ENCODE results near the gene DHH.

DNA sequence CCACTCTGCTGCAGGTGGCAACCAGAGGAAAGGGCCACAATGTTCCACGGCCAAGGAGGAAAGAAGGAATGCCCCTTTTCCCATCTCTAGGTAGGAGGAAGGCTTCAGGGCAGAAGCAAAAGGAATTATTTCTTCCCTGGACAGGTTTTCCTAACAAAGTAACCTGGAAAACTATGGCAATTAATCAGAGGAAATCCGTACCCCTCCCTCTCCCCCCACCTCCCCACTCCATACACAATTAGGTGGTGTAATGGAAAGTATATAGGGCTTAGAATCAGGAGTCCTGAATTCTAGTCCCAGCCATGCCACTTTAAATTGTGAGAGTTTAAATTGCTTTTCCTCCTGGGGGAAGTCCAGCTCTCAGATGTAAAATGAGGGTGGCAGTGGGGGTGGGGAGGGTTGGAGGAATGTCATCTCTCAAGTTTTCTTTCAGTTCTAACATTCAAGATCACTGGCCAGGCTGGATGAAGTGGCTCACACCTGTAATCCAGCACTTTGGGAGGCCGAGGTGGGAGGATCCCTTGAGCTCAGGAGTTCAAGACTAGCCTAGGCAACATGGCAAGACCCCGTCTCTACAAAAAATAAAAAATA lies 1.7 kb downstream of the DHH start:
- no peak for TF ChIP-seq REST (IDR thresholded peaks at IDR 0.05; ENCODE audit: unreplicated experiment)
- TF ChIP-seq CTCF (conservative IDR thresholded peaks at IDR 0.05; ENCODE audit: low read depth in 2 of 2) = no peak
